ENCODE data around the gene NR2F1-AS1. TPM values are rescaled to one million over a fixed set of nuclear protein-coding genes. Genes with fewer than 3 reads are reported as not detected.

The NR2F1-AS1 gene
- total and polyA plus RNA-seq, 2 donors (not counting 1 experiment from before 2014, with no cell fraction given): not detected

DNA sequence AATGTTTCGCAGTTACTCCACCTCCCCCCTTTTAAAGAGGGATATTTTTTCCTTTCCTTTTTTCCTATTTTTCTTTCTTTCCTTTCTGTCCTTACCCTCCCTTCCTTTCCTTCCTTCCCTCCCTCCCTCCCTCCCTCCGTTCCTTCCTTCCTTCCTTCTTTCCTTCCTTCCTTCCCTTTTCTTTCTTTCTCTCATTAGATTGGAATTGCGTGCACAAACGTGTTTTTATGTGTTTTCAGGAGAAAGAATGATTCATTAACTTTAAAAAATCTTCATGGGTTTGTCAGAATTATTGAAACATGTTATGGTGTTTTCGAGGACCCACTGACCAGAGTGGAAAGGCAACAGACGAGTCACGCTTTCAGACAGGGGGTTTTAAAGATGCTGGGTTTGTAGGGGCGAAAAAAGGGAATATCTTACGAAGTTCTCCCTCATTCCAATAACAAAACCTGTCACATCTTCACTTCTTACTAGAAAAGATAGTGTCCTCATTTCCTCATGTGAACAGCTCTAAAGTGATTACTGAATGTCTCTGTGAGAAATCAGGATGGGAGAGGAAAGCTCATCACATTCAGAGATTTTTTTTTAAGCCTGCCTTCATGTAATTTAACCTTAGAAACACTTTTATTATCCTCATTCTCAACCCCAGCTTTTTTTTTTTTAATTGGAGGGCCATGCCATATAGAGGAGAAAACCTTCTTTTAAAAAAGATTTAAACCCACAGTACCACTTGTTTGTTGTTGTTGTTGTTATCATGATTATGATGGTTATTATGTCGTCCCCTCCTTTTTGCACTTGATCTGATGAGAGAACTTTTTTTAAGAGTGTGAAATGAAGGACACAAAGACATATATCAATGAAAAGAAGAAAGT is 23.9 kb upstream of the NR2F1-AS1 start:
- Histone ChIP-seq H3K9me3 (ENCODE audit: control extremely low read depth in 1 of 3, control insufficient read depth in 2 of 3, insufficient read depth in 1 of 3, low read length in 2 of 3) (peaks cover 6 to 19% (median 10%) of the 10 kb centered on the region in 3 donors), H2AFZ (ENCODE audit: insufficient read depth, low read depth, low read length, poor library complexity, severe bottlenecking) (no peak overlapping the region), H3K4me1 (ENCODE audit: control insufficient read depth in 2 of 2, insufficient read depth in 2 of 2, low read length in 2 of 2) (peaks cover 8 to 38% of the 10 kb centered on the region in 2 donors), H3K27me3 (replicated peaks in 1 of 4; ENCODE audit: control extremely low read depth in 1 of 4, control insufficient read depth in 3 of 4, insufficient read depth in 4 of 4, low read length in 3 of 4) (peaks cover 8 to 86% (median 81%) of the 10 kb centered on the region in 4 experiments), H3K36me3 (replicated peaks in 1 of 2; ENCODE audit: control extremely low read depth in 1 of 2, control insufficient read depth in 1 of 2, extremely low read depth in 1 of 2, insufficient read depth in 2 of 2, low read length in 1 of 2) (no peaks in the 10 kb centered on the region), H3K9ac (ENCODE audit: low read length) (no peak overlapping the region), H3K79me2 (ENCODE audit: control insufficient read depth, insufficient read depth, low read length) (no peaks in the 10 kb centered on the region), H3K27ac (ENCODE audit: low read length in 2 of 2) (no peak overlapping the region), H4K20me1 (ENCODE audit: control insufficient read depth, insufficient read depth, low read length, poor library complexity, severe bottlenecking) (no peaks in the 10 kb centered on the region), H3K4me2 (replicated peaks; ENCODE audit: low read depth, low read length, poor library complexity, severe bottlenecking) (no peak overlapping the region), H3K4me3 (ENCODE audit: control extremely low read depth in 1 of 5, extremely low read depth in 1 of 5, insufficient read depth in 1 of 5, low read depth in 2 of 5, low read length in 4 of 5) (no peak overlapping the region)
- TF ChIP-seq EZH2 (IDR thresholded peaks at IDR 0.05; ENCODE audit: borderline replicate concordance, insufficient read depth, low read depth, low read length, poor library complexity, severe bottlenecking): no peak
- TF ChIP-seq, protein P1, sequence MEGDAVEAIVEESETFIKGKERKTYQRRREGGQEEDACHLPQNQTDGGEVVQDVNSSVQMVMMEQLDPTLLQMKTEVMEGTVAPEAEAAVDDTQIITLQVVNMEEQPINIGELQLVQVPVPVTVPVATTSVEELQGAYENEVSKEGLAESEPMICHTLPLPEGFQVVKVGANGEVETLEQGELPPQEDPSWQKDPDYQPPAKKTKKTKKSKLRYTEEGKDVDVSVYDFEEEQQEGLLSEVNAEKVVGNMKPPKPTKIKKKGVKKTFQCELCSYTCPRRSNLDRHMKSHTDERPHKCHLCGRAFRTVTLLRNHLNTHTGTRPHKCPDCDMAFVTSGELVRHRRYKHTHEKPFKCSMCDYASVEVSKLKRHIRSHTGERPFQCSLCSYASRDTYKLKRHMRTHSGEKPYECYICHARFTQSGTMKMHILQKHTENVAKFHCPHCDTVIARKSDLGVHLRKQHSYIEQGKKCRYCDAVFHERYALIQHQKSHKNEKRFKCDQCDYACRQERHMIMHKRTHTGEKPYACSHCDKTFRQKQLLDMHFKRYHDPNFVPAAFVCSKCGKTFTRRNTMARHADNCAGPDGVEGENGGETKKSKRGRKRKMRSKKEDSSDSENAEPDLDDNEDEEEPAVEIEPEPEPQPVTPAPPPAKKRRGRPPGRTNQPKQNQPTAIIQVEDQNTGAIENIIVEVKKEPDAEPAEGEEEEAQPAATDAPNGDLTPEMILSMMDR (IDR thresholded peaks at IDR 0.05): no peak
- DNase-seq: no peak
- peaks cover 57% of the 10 kb centered on the region for H3K27me3 Mint-ChIP-seq
- H3K9me3 Mint-ChIP-seq (ENCODE audit: insufficient read depth): no peaks in the 10 kb centered on the region
- POLR2A ChIA-PET: no interaction called here
- peak overlapping the region; percentile 29 for H3K4me3 Mint-ChIP-seq
- CTCF ChIA-PET: interaction anchor here (0.7 kb wide), 1 partner anchor 915 kb away, joined by 4 read pairs; no protein-coding TSS in a partner anchor
- ATAC-seq (ENCODE audit: low read depth): no peak
- H3K4me1 Mint-ChIP-seq: peaks cover 14% of the 10 kb centered on the region
- H3K27ac Mint-ChIP-seq: no peak overlapping the region
- no CpG with 5 or more reads among the region's 10 CpGs for WGBS (ENCODE audit: insufficient coverage)
- intact Hi-C loops (cut with micrococcal nuclease): loop anchor here (5.0 kb wide), 1 partner anchor 33 kb away; no protein-coding TSS in a partner anchor
